PC-3 (cell line): ENCODE results near the gene ARHGEF18.

Experiments used
- EZH2 ChIP-seq: fragments of 300-600 bp; sonication (generic); IDR thresholded peaks from one replicate; pipeline ENCODE4 v1.6.1; 2017; ENCODE audit warnings: antibody characterized with exemption, mild to moderate bottlenecking, low read length; ENCODE audit not compliant: unreplicated experiment
- TF ChIP-seq, protein P1 (sequence below): fragments of 300-600 bp; sonication (generic); conservative IDR thresholded peaks from 2 replicates; pipeline ENCODE4 v1.5.1; 2017; ENCODE audit warnings: antibody characterized with exemption, low read depth, mild to moderate bottlenecking, low read length

DNA sequence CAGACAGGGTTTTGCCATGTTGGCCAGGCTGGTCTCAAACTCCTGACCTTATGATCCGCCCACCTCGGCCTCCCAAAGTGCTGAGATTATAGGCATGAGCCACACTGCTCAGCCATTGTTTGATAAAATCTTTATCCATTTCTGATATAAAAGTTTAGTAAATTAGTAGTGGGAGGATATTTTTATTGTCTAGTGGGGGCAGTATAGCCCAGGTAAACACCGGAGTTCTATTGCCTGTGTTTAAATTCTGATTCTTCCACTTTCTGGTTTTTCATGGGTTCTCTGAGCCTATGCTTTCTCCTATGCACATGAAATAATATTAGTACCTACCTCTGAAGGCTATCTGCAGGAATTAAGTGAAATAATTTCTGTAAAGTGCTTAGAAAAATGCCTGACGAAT lies 20.1 kb upstream of the ARHGEF18 start:
- TF ChIP-seq, protein P1, sequence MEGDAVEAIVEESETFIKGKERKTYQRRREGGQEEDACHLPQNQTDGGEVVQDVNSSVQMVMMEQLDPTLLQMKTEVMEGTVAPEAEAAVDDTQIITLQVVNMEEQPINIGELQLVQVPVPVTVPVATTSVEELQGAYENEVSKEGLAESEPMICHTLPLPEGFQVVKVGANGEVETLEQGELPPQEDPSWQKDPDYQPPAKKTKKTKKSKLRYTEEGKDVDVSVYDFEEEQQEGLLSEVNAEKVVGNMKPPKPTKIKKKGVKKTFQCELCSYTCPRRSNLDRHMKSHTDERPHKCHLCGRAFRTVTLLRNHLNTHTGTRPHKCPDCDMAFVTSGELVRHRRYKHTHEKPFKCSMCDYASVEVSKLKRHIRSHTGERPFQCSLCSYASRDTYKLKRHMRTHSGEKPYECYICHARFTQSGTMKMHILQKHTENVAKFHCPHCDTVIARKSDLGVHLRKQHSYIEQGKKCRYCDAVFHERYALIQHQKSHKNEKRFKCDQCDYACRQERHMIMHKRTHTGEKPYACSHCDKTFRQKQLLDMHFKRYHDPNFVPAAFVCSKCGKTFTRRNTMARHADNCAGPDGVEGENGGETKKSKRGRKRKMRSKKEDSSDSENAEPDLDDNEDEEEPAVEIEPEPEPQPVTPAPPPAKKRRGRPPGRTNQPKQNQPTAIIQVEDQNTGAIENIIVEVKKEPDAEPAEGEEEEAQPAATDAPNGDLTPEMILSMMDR = peak; percentile 50
- TF ChIP-seq EZH2 = no peak
